Smooth muscle cell (in vitro differentiated cells): ENCODE data around the gene C9orf78. TPM values are rescaled to one million over a fixed set of nuclear protein-coding genes. Genes with fewer than 3 reads are reported as not detected.

ENCODE experiments used
- DNase-seq: peaks from one replicate; lab custom pipeline; 2025; ENCODE audit not compliant: unreplicated experiment; lab: John Stamatoyannopoulos, UW
- H2AFZ ChIP-seq: fragments of 200-600 bp; sonication (generic); 2 replicates; pipeline ENCODE4 v1.6.0; 2016; ENCODE audit warnings: antibody characterized with exemption, low read depth, mild to moderate bottlenecking
- H3F3A ChIP-seq: fragments of 200-600 bp; sonication (generic); 2 replicates; pipeline ENCODE4 v1.6.0; 2017; ENCODE audit warnings: antibody characterized with exemption, low read depth
- H3K27ac ChIP-seq: fragments of 200-600 bp; sonication (generic); 2 replicates; pipeline ENCODE4 v1.5.1; 2016; ENCODE audit warnings: low read depth, mild to moderate bottlenecking
- H3K27me3 ChIP-seq: fragments of 200-600 bp; sonication (generic); 2 replicates; pipeline ENCODE4 v1.6.1; 2016; ENCODE audit warnings: low read depth, mild to moderate bottlenecking
- H3K36me3 ChIP-seq: fragments of 200-600 bp; sonication (generic); 2 replicates; pipeline ENCODE4 v1.5.1; 2016; ENCODE audit warnings: low read depth
- H3K4me1 ChIP-seq: fragments of 200-600 bp; sonication (generic); 2 replicates; pipeline ENCODE4 v1.5.1; 2016; ENCODE audit warnings: low read depth
- H3K4me2 ChIP-seq: fragments of 200-600 bp; sonication (generic); 2 replicates; pipeline ENCODE4 v1.6.0; 2016; ENCODE audit warnings: mild to moderate bottlenecking
- H3K4me3 ChIP-seq: fragments of 200-600 bp; sonication (generic); 2 replicates; pipeline ENCODE4 v1.5.1; 2016; ENCODE audit warnings: mild to moderate bottlenecking
- H3K79me2 ChIP-seq: fragments of 200-600 bp; sonication (generic); 2 replicates; pipeline ENCODE4 v1.6.0; 2016; ENCODE audit warnings: low read depth, mild to moderate bottlenecking
- H3K9ac ChIP-seq: fragments of 200-600 bp; sonication (generic); 2 replicates; pipeline ENCODE4 v1.6.0; 2016; ENCODE audit warnings: low read depth
- H3K9me3 ChIP-seq: fragments of 200-600 bp; sonication (generic); replicated peaks from 2 replicates; pipeline ENCODE4 v1.5.1; 2016; ENCODE audit warnings: low read depth
- H4K20me1 ChIP-seq: fragments of 200-600 bp; sonication (generic); 2 replicates; pipeline ENCODE4 v1.6.0; 2016; ENCODE audit warnings: low read depth
- WGBS: methylation state at CpG from one replicate; pipeline ENCODE4 v1.1.7; 2016; ENCODE audit warnings: low lambda C conversion rate; 5-methylcytosine and 5-hydroxymethylcytosine counted together
- polyA plus RNA-seq: library from polyadenylated mRNA; unstranded; fragments of >200 nt; fragmentation: Nextera tagmentation; extraction: Ambion mirVana; gene quantifications from 2 replicates; pipeline ENCODE4 v1.2.1, GENCODE V29; 2016
- total RNA-seq: library from RNA; depleted of rRNA; stranded (reverse); fragments of >200 nt; gene quantifications from 2 replicates; pipeline ENCODE4 v1.2.3, GENCODE V29; 2014
- TF ChIP-seq, protein P1 (sequence below): fragments of 200-600 bp; sonication (generic); IDR thresholded peaks from 2 replicates; pipeline ENCODE4 v1.5.1; 2017; ENCODE audit warnings: borderline replicate concordance, mild to moderate bottlenecking, antibody characterized with exemption; ENCODE audit not compliant: insufficient read depth, poor library complexity, severe bottlenecking

The C9orf78 gene
- total and polyA plus RNA-seq, 2 experiments from 2014 or later, result 38.0 to 53.8 TPM

DNA sequence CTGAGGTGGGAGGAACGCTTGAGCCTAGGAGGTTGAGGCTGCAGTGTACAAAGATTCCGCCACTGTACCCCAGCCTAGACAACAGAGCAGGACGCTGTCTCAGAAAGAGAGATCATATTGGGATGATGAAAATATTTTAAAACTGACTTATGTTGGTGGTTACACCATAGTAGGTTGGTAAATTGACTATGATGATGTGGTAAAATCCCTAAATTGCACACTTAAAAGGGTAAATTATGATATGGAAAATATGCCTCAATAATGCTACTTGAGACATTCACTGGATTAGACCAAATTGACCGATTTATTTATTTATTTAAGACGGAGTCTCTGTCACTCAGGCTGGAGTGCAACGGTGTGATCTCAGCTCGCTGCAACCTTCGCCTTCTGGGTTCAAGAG is 53.9 kb downstream of the C9orf78 start:
- Histone ChIP-seq H2AFZ (no peak overlapping the region), H3K4me3 (no peak overlapping the region), H3K36me3 (no peaks in the 10 kb centered on the region), H3K4me2 (no peak overlapping the region), H3F3A (peaks cover 8% of the 10 kb centered on the region), H4K20me1 (no peaks in the 10 kb centered on the region), H3K9me3 (no peaks in the 10 kb centered on the region), H3K27me3 (no peaks in the 10 kb centered on the region), H3K4me1 (peaks cover 4% of the 10 kb centered on the region), H3K27ac (no peak overlapping the region), H3K79me2 (no peaks in the 10 kb centered on the region), H3K9ac (no peak overlapping the region)
- TF ChIP-seq, protein P1, sequence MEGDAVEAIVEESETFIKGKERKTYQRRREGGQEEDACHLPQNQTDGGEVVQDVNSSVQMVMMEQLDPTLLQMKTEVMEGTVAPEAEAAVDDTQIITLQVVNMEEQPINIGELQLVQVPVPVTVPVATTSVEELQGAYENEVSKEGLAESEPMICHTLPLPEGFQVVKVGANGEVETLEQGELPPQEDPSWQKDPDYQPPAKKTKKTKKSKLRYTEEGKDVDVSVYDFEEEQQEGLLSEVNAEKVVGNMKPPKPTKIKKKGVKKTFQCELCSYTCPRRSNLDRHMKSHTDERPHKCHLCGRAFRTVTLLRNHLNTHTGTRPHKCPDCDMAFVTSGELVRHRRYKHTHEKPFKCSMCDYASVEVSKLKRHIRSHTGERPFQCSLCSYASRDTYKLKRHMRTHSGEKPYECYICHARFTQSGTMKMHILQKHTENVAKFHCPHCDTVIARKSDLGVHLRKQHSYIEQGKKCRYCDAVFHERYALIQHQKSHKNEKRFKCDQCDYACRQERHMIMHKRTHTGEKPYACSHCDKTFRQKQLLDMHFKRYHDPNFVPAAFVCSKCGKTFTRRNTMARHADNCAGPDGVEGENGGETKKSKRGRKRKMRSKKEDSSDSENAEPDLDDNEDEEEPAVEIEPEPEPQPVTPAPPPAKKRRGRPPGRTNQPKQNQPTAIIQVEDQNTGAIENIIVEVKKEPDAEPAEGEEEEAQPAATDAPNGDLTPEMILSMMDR, result no peak
- no peak for DNase-seq
- WGBS, result 88% methylated on average over 8 of the region's 8 CpGs

DNA sequence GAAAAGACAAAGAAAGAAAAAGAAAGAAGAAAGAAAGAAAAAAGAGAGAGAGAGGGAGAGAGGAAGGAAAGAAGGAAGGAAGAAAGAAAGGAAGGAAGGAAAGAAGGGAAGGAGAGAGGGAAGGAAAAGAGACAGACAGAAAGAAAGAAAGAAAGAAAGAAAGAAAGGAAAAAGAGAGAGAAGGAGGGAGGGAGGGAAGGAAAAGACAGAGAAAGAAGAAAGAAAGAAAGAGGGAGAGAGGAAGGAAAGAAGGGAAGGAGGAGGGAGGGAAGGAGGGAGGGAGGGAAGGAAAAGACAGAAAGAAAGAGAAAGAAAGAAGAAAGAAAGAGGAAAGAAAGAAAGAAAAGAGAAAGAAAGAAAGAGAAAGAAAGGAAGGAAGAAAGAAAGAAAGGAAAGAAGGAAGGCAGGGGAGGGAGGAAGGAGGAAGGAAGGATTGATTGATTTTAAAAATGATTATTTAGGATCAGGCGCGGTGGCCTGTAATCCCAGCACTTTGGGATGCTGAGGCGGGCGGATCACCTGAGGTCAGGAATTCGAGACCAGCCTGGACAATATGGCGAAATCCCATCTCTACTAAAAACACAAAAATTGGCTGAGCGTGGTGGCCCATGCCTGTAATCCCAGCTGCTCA is 55.4 kb downstream of the C9orf78 start:
- TF ChIP-seq, protein P1, result no peak
- Histone ChIP-seq H3F3A (peaks cover 11% of the 10 kb centered on the region), H3K9me3 (no peaks in the 10 kb centered on the region), H3K27ac (no peak overlapping the region), H3K4me1 (peaks cover 4% of the 10 kb centered on the region), H3K36me3 (no peaks in the 10 kb centered on the region), H3K4me2 (no peak overlapping the region), H3K27me3 (no peaks in the 10 kb centered on the region), H3K79me2 (no peaks in the 10 kb centered on the region), H2AFZ (no peak overlapping the region), H3K4me3 (no peak overlapping the region), H3K9ac (no peak overlapping the region), H4K20me1 (no peaks in the 10 kb centered on the region)
- no peak for DNase-seq
- over 99% methylated on average over 7 of the region's 7 CpGs for WGBS

DNA sequence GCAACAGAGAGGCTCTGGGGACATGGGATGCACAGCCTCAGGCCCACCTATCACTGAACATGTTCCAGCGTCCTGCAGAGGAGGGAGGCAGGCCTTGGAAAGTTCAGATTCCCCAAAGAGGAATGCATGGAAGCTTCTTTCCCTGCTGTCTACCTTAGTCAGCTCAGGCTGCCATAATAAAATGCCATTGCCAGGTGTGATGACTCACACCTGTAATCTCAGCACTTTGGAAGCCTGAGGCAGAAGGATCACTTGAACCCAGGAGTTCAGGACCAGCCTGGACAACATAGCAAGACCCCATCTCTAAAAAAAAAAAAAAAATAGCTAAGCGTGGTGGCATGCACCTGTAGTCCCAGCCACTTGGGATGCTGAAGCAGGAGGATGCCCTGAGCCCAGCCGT is 56.6 kb downstream of the C9orf78 start:
- Histone ChIP-seq H3K27me3 (no peaks in the 10 kb centered on the region), H4K20me1 (no peaks in the 10 kb centered on the region), H3K4me2 (no peak overlapping the region), H3K9ac (no peak overlapping the region), H3K9me3 (no peaks in the 10 kb centered on the region), H3K4me1 (peaks cover 4% of the 10 kb centered on the region), H3K36me3 (no peaks in the 10 kb centered on the region), H3K27ac (no peak overlapping the region), H3K4me3 (no peak overlapping the region), H2AFZ (no peak overlapping the region), H3K79me2 (no peaks in the 10 kb centered on the region), H3F3A (peaks cover 11% of the 10 kb centered on the region)
- no peak for DNase-seq
- 94% methylated on average over 3 of the region's 3 CpGs for WGBS
- TF ChIP-seq, protein P1, result no peak

DNA sequence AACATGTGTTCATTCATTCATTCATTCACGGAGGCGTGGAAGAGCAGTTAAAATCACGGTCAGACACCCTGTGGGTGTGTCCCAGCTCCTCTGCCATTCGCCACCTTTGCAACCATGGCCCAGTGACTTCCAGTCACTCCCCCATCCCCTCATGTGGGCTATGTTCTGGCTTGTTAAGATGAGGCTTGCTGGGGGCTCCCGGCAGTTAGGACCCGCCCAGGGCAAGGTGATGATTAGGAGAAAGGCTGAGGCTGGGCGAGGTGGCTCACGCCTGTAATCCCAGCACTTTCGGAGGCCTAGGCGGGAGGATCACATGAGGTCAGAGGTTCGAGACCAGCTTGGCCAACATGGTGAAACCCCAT is 57.3 kb downstream of the C9orf78 start:
- 60% methylated on average over 11 of the region's 11 CpGs for WGBS
- Histone ChIP-seq H3K4me2 (peak overlapping the region; percentile 19), H3K4me3 (no peak overlapping the region), H2AFZ (no peak overlapping the region), H3K27me3 (no peaks in the 10 kb centered on the region), H3K9ac (no peak overlapping the region), H3K9me3 (no peaks in the 10 kb centered on the region), H3K27ac (peak overlapping the region; percentile 91), H3K79me2 (no peaks in the 10 kb centered on the region), H3K36me3 (no peaks in the 10 kb centered on the region), H3F3A (peaks cover 11% of the 10 kb centered on the region), H3K4me1 (peaks cover 4% of the 10 kb centered on the region), H4K20me1 (no peaks in the 10 kb centered on the region)
- DNase-seq, result no peak
- TF ChIP-seq, protein P1, result no peak
